HFF-Myc (cell line): ENCODE data around the gene GNB1.
"Not testable (repeated sequence)": the region's sequence is repeated elsewhere in the genome, so short reads cannot be mapped to it uniquely, and the experiment has no call there.

Experiments
- DNase-seq: peaks from one replicate; pipeline ENCODE4 v3.0.0-alpha.2; 2011; ENCODE audit warnings: low read depth; ENCODE audit errors: extremely low read depth
- H3K4me3 ChIP-seq: replicated peaks from 2 replicates; pipeline ENCODE4 v1.5.1; 2011; ENCODE audit warnings: low read depth, mild to moderate bottlenecking, control low read depth, low read length
- TF ChIP-seq, protein P1 (sequence below): IDR thresholded peaks from 2 replicates; pipeline ENCODE4 v1.5.1; 2012; ENCODE audit warnings: mild to moderate bottlenecking, low read depth, low read length, control low read depth; ENCODE audit errors: missing control alignments

Gene GNB1

DNA sequence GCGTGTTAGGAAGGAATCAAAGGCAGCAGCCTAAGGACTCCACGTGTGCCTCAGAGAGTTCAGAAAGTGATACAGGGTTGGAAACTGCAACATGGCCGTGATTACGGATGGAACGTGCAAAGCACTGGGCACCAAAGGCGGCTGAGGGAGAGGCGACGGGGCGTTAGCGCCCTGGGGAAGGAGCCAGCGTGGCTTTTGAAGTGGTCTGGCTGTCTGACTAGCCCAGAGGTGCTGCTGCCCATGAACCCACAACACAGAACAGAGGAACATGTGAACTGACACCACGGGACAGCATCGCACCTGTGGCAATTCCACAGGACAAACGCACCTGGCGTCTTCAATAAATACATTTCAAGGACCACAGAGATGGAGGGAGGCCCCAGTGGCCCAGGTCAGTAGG is 46.2 kb upstream of the GNB1 start:
- no peak overlapping the region for H3K4me3 ChIP-seq
- TF ChIP-seq, protein P1, sequence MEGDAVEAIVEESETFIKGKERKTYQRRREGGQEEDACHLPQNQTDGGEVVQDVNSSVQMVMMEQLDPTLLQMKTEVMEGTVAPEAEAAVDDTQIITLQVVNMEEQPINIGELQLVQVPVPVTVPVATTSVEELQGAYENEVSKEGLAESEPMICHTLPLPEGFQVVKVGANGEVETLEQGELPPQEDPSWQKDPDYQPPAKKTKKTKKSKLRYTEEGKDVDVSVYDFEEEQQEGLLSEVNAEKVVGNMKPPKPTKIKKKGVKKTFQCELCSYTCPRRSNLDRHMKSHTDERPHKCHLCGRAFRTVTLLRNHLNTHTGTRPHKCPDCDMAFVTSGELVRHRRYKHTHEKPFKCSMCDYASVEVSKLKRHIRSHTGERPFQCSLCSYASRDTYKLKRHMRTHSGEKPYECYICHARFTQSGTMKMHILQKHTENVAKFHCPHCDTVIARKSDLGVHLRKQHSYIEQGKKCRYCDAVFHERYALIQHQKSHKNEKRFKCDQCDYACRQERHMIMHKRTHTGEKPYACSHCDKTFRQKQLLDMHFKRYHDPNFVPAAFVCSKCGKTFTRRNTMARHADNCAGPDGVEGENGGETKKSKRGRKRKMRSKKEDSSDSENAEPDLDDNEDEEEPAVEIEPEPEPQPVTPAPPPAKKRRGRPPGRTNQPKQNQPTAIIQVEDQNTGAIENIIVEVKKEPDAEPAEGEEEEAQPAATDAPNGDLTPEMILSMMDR = no peak
- DNase-seq = no peak

DNA sequence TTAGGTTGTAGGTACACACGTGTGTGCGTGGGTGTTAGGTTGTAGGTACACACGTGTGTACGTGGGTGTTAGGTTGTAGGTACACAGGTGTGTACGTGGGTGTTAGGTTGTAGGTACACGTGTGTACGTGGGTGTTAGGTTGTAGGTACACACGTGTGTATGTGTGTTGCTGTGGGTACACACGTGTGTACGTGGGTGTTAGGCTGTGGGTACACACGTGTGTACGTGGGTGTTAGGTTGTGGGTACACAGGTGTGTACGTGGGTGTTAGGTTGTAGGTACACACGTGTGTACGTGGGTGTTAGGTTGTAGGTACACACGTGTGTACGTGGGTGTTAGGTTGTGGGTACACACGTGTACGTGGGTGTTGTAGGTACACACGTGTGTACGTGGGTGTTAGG is 44.0 kb upstream of the GNB1 start:
- H3K4me3 ChIP-seq, DNase-seq: not testable (repeated sequence)

GRCh38 chr1:1929639-1930545 is 39.0 kb upstream of the GNB1 start:
- TF ChIP-seq, protein P1 = no peak

DNA sequence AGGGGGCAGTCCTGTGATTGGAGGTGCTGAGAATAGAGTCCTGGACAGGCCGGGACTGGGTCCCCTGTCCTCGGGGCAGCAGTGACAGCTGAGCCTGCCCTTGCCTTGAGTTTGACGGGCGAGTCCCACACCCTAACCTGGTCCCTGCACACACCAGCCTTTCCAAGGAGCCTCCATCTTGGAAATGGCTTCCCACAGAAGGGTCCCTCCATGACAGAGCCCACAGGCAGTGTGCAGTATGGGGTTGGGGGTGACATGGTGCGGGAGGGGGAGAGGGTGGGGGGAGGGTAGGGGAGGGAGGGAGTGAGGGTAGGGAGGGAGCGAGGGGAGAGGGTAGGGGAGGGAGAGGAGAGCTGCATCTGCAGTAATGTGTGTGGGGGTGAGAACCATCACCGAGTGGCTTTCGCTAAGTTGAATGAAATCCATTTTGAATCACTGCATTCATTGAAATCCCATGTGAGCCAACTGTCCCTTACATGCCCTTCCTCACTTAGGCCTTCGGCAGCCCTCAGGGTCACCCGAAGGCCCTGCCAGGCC is 38.3 kb upstream of the GNB1 start:
- TF ChIP-seq, protein P1 = no peak
- no peak overlapping the region for H3K4me3 ChIP-seq
- DNase-seq = no peak

More at GRCh38 chr1:1929639-1930545, 39.0 kb upstream of the GNB1 start:
- no peak overlapping the region for H3K4me3 ChIP-seq
- DNase-seq = no peak

GRCh38 chr1:1928231-1929101 is 37.6 kb upstream of the GNB1 start:
- no peak overlapping the region for H3K4me3 ChIP-seq

DNA sequence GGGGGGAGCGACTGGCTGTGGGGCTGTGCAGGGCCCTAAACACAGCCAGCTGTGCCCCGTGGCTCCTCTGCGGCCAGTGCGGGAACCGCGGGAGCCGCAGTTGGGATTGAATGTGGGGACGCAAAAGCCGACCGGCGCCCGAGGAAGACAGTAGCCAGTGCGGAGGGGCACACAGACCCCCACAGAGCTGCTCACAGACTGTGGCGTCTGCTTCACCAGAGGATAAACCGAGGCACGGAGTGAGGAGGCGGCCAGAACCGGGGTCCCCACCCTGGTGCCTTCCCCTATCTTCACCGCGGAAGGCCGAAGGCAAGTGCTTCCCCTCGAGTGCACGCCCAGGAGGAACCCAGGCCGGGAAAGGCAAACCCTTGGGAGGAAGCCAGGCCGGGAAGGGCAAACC is 36.9 kb upstream of the GNB1 start:
- H3K4me3 ChIP-seq = no peak overlapping the region
- no peak for DNase-seq
- TF ChIP-seq, protein P1 = no peak

More at GRCh38 chr1:1928231-1929101, 37.6 kb upstream of the GNB1 start:
- TF ChIP-seq, protein P1 = no peak
- DNase-seq = no peak
